Measurements from ENCODE around the gene PPA2.
"Not testable (repeated sequence)": the region's sequence is repeated elsewhere in the genome, so short reads cannot be mapped to it uniquely, and the experiment has no call there.

The PPA2 gene

GRCh38 chr4:105473324-105474098, at the start of gene PPA2:
Gene PPA2 (minus strand): TSS chr4:105474062. CDS start chr4:105474050, 12 bp downstream.
- DNase-seq, result peak; percentile 89

- DNase-seq, result no peak
These were observed 47.2 kb upstream of the PPA2 start for GRCh38 chr4:105520819-105521790.

GRCh38 chr4:105510245-105510644, 36.4 kb upstream of the PPA2 start:
- no peak for DNase-seq

DNA sequence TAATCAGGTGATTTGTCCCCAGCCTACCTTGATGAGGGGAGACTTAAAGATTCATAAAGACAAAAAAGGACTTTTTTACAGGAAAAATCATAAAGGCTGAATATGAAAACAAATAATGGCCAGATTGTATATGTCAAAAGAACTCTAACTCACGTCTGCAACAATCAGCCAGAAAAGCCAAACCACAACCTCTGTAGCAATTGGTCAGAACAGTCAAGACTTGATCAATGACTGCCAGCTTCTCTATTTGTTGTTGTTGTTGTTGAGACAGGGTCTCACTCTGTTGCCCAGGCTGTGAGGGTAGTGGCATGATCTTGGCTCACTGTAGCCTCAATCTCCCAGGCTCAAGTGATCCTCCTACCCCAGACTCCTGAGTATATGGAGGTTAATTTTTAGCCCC, 35.9 kb upstream of the PPA2 start:
- no peak for DNase-seq

GRCh38 chr4:105509291-105509690, 35.4 kb upstream of the PPA2 start:
- no peak for DNase-seq

DNA sequence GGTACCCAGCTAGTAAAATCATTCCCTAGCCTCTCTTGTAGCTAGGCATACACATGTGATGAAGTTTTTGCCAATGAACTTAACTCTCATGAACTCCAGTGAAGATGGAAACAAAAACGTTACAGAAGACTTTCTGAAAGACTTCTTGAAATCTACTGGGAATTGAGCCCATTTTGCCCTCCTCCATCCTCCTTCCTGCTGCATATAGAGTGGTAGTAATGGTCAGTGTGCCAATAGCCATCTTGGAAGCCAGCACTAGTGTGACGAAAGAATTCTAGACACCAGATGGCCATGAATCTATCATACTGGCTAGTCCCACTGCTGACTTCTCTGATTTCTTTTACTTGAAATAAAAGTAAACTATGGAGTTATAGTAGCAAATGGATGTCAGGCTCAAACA, 30.9 kb upstream of the PPA2 start:
- DNase-seq, result no peak

- no peak for DNase-seq
These were observed 29.6 kb upstream of the PPA2 start for GRCh38 chr4:105503484-105503883.

GRCh38 chr4:105496899-105497298, 23.0 kb upstream of the PPA2 start:
- DNase-seq, result no peak

DNA sequence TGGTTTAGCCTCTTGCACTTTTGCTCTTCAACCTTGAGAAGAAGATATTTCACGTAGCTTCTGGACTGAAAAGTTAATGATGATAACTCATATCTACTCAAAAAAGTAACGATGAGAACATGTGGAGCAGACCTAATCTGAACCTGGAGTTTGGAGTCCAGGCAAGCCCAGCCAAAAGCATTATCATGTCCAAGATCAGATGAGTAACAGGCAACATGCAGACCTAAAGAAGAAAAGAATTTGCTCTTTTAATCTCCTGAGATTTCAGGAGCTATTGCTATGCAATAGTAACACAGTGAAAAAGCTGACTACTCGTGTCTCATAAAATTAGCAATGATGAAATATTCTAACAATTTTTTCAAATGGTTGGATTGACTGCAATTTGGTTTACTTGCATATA, 21.8 kb upstream of the PPA2 start:
- DNase-seq, result no peak

GRCh38 chr4:105490523-105490922, 16.7 kb upstream of the PPA2 start:
- DNase-seq, result no peak

- no peak for DNase-seq
These were observed 10.0 kb upstream of the PPA2 start for GRCh38 chr4:105483840-105484239.

DNA sequence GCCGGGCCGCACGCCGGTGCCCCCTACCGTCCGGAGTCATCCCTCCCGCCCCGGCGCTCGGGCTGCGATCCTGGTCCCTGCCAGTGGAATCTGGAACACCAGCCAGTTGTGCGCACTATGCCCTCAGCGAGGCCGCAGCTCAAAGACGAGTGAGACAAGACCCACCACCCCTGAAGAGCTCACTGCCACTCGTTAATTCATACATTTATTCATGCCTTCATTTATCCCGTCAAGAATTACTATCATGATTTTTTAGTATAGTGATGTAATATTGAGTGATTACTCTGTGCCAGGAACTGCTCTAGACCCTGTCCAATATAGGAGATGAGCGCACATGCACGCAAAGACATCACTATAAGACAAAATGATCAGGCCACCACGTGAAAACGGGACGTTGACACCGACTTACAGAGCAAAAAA, 247 bp upstream of the PPA2 start:
- DNase-seq, result no peak

GRCh38 chr4:105472871-105473323, 965 bp downstream of the PPA2 start:
- DNase-seq, result no peak

GRCh38 chr4:105471566-105472176, 2.2 kb downstream of the PPA2 start:
- no peak for DNase-seq

GRCh38 chr4:105470766-105471165, 3.1 kb downstream of the PPA2 start:
- no peak for DNase-seq

DNA sequence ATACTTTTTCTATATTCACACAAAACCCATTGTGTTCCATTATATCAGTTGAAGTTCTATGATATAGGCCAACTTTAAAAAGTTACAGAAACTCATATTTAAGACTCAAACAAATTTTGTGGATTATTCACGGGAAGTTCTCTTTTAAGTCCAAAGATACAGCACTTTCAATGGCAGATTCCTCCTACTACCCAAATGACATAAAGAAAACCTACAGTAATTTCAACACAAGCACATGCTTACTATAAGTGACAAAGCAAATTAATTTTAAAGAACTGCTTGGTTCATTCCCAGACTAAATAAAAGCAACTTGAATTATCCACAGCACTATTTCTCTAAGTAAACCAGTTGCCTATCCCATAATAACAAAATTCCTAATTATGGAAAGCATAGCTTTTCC, 4.1 kb downstream of the PPA2 start:
- DNase-seq, result no peak

DNA sequence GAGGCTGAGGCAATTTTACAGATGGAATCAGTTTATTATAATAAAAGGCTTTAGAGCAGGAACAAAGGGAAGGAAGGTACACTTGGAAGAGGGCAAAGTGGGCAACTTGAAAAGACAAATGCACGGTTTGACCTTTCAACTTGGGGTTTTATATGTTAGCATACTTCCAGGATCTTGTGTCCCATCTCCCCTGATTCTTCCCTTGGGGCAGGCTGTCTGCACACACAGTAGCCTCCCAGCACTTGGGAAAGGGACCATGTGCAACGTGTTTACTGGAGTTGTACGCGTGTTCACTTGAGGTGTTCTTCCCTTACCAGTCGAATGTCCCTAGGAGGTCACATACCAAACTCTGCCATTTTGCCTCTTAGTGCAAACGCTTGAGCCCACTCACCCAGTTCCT, 7.3 kb downstream of the PPA2 start:
- DNase-seq, result no peak

- not testable (repeated sequence) for DNase-seq
These were observed 9.3 kb downstream of the PPA2 start for GRCh38 chr4:105464563-105464962.

- no peak for DNase-seq
These were observed 11.3 kb downstream of the PPA2 start for GRCh38 chr4:105462576-105462975.

GRCh38 chr4:105461621-105462382, 12.1 kb downstream of the PPA2 start:
- DNase-seq, result no peak

GRCh38 chr4:105461221-105461620, 12.6 kb downstream of the PPA2 start:
- DNase-seq, result no peak

- DNase-seq, result no peak
These were observed 13.6 kb downstream of the PPA2 start for GRCh38 chr4:105460306-105460705.

DNA sequence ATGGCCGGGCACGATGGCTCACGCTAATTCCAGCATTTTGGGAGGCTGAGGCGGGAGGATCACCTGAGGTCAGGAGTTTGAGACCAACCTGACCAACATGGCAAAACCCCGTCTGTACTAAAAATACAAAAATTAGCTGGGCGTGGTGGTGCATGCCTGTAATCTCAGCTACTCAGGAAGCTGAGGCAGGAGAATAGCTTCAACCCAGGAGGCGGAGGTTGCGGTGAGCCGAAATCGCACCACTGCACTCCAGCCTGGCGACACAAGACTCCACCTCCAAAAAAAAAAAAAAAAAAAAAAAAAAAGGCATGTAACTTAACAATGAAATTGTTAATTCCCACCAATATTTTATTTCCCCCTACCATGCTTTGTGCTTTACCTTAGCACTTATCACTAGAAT, 15.3 kb downstream of the PPA2 start:
- not testable (repeated sequence) for DNase-seq
